HepG2 (cell line): ENCODE measurements around the gene ANK3. TPM values are rescaled to one million over a fixed set of nuclear protein-coding genes. Genes with fewer than 3 reads are reported as not detected.

ENCODE experiments used
- ATRX ChIP-seq: sonication (generic); formaldehyde crosslinking; IDR thresholded peaks from 2 replicates; pipeline ENCODE4 v1.4.0; 2020; ENCODE audit warnings: missing genetic modification reagents, borderline replicate concordance
- BHLHE40 ChIP-seq: IDR thresholded peaks from 2 replicates; pipeline ENCODE4 v1.6.1; 2011; ENCODE audit warnings: low read length, improper control_type of control experiment
- FOXA3 ChIP-seq: IDR thresholded peaks from 2 replicates; pipeline ENCODE4 v1.6.1; 2016; ENCODE audit warnings: missing genetic modification reagents, missing compliant biosample characterization
- FOXJ3 ChIP-seq: sonication (generic); formaldehyde crosslinking; IDR thresholded peaks from 2 replicates; pipeline ENCODE4 v1.4.0; 2020; ENCODE audit warnings: missing genetic modification reagents, mild to moderate bottlenecking, borderline replicate concordance
- HCFC1 ChIP-seq: fragments of 150-350 bp; IDR thresholded peaks from 2 replicates; pipeline ENCODE4 v1.6.1; 2014; ENCODE audit warnings: low read depth, low read length
- HOXD1 ChIP-seq: sonication (generic); formaldehyde crosslinking; IDR thresholded peaks from 2 replicates; pipeline ENCODE4 v1.5.0; 2020; ENCODE audit warnings: missing genetic modification reagents
- KDM4B ChIP-seq: sonication (generic); formaldehyde crosslinking; IDR thresholded peaks from 2 replicates; pipeline ENCODE4 v1.4.0; 2020; ENCODE audit warnings: missing genetic modification reagents
- KLF15 ChIP-seq: sonication (generic); formaldehyde crosslinking; IDR thresholded peaks from 2 replicates; pipeline ENCODE4 v1.8.1; 2023; ENCODE audit warnings: borderline replicate concordance, mild to moderate bottlenecking, inconsistent platforms, missing genetic modification reagents, mixed read lengths
- POLR2G ChIP-seq: fragments of 200-400 bp; formaldehyde crosslinking; IDR thresholded peaks from 2 replicates; pipeline ENCODE4 v1.6.1; 2018; ENCODE audit warnings: mild to moderate bottlenecking, low read depth, low read length, moderate library complexity
- RBM39 ChIP-seq: fragments of 200-400 bp; formaldehyde crosslinking; IDR thresholded peaks from one replicate; pipeline ENCODE4 v1.6.1; 2018; ENCODE audit warnings: antibody characterized with exemption, mild to moderate bottlenecking, low read depth, low read length; ENCODE audit not compliant: poor library complexity, severe bottlenecking
- SOX6 ChIP-seq, 2 experiments: fragments of 450-650 bp in 1 of 2; sonication (generic) in 1 of 2; formaldehyde crosslinking in 1 of 2; IDR thresholded peaks; 2 replicates each; pipeline versions ENCODE4 v1.4.0 to v1.6.1; 2017 to 2020; ENCODE audit warnings: antibody characterized with exemption in 1 of 2, mild to moderate bottlenecking in 1 of 2, missing genetic modification reagents in 1 of 2
- SP4 ChIP-seq: sonication (generic); formaldehyde crosslinking; IDR thresholded peaks from 2 replicates; pipeline ENCODE4 v1.8.1; 2023; ENCODE audit warnings: mild to moderate bottlenecking, missing genetic modification reagents
- XBP1 ChIP-seq: sonication (generic); formaldehyde crosslinking; IDR thresholded peaks from 2 replicates; pipeline ENCODE4 v1.5.0; 2020; ENCODE audit warnings: missing genetic modification reagents
- ZC3H13 ChIP-seq: sonication (generic); formaldehyde crosslinking; IDR thresholded peaks from 2 replicates; pipeline ENCODE4 v1.8.1; 2023; ENCODE audit warnings: mild to moderate bottlenecking, missing genetic modification reagents, moderate library complexity
- ZNF326 ChIP-seq: sonication (generic); formaldehyde crosslinking; IDR thresholded peaks from 2 replicates; pipeline ENCODE4 v1.4.0; 2020; ENCODE audit warnings: missing genetic modification reagents, borderline replicate concordance
- ZNF629 ChIP-seq: sonication (generic); formaldehyde crosslinking; conservative IDR thresholded peaks from 2 replicates; pipeline ENCODE4 v1.5.0; 2020; ENCODE audit warnings: missing genetic modification reagents
- ZNF644 ChIP-seq: IDR thresholded peaks from 2 replicates; pipeline ENCODE4 v1.6.1; 2016; ENCODE audit warnings: low read depth
- ZNF720 ChIP-seq: sonication (generic); formaldehyde crosslinking; IDR thresholded peaks from 2 replicates; pipeline ENCODE4 v1.4.0; 2020; ENCODE audit warnings: missing genetic modification reagents
- ZNF776 ChIP-seq: sonication (generic); formaldehyde crosslinking; IDR thresholded peaks from 2 replicates; pipeline ENCODE4 v1.4.0; 2020; ENCODE audit warnings: mild to moderate bottlenecking, missing genetic modification reagents
- ZNF777 ChIP-seq: sonication (generic); formaldehyde crosslinking; IDR thresholded peaks from 2 replicates; pipeline ENCODE4 v1.4.0; 2020; ENCODE audit warnings: missing genetic modification reagents
- ZNF878 ChIP-seq: sonication (generic); formaldehyde crosslinking; IDR thresholded peaks from 2 replicates; pipeline ENCODE4 v1.8.1; 2023; ENCODE audit warnings: mild to moderate bottlenecking, missing genetic modification reagents, moderate library complexity
- ZNF879 ChIP-seq: sonication (generic); formaldehyde crosslinking; IDR thresholded peaks from 2 replicates; pipeline ENCODE4 v1.8.1; 2023; ENCODE audit warnings: missing genetic modification reagents
- ZSCAN20 ChIP-seq: sonication (generic); formaldehyde crosslinking; IDR thresholded peaks from 2 replicates; pipeline ENCODE4 v1.4.0; 2020; ENCODE audit warnings: missing genetic modification reagents, mild to moderate bottlenecking, borderline replicate concordance
- polyA plus RNA-seq, 8 experiments: library from polyadenylated mRNA; depleted of rRNA in 3 of 8; stranded (reverse) in 7 of 8; unstranded in 1 of 8; fragments of >200 nt; fragmentation: Illumina TruSeq in 4 of 8; extraction: Trizol in 4 of 8; gene quantifications; 2 replicates each; pipeline versions ENCODE4 v1.2.1 to v1.2.3, GENCODE V29; 2011 to 2016; ENCODE audit warnings: low read depth in 4 of 8, missing spikeins in 1 of 8, mixed read lengths in 1 of 8; ENCODE audit not compliant: insufficient read depth in 1 of 8
- total RNA-seq, 5 experiments: library from RNA; depleted of rRNA; stranded (reverse); fragments of >200 nt; fragmentation: Illumina TruSeq; extraction: Trizol; gene quantifications; 2 replicates each; pipeline ENCODE4 v1.2.3, GENCODE V29; 2016; ENCODE audit warnings: low read depth in 1 of 5
- TF ChIP-seq, protein P1 (sequence below): sonication (generic); formaldehyde crosslinking; IDR thresholded peaks from 2 replicates; pipeline ENCODE4 v1.5.0; 2020; ENCODE audit warnings: missing genetic modification reagents
- TF ChIP-seq, protein P2 (sequence below): sonication (generic); formaldehyde crosslinking; IDR thresholded peaks from 2 replicates; pipeline ENCODE4 v1.4.0; 2020; ENCODE audit warnings: missing genetic modification reagents
- TF ChIP-seq, protein P3 (sequence below): sonication (generic); formaldehyde crosslinking; IDR thresholded peaks from 2 replicates; pipeline ENCODE4 v1.4.0; 2020; ENCODE audit warnings: missing genetic modification reagents, borderline replicate concordance

ANK3 gene
- total and polyA plus RNA-seq, 2 of the 13 experiments (the other 11 are each of a cell fraction or from before 2014, with no cell fraction given) = not detected

DNA sequence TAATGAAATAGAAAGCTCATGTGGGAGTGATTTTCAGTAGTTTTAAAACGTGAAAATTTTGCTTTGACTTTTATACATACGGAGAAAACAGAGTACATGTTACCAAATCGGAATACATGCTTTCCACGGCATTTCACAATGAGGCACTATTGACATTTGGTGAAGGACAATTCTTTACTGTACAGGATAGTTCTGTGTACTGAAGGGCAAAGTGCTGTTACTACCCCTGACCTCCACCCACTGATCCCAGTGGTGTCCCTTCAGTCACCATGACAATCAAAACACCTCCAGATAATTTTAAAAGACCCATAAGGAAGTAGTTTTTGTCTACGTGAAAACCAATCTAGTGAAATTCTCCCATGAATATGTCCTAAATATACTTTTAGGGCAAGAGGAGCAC, 33.1 kb upstream of the ANK3 start (continued):
- TF ChIP-seq BHLHE40 = no peak
- TF ChIP-seq, protein P1, sequence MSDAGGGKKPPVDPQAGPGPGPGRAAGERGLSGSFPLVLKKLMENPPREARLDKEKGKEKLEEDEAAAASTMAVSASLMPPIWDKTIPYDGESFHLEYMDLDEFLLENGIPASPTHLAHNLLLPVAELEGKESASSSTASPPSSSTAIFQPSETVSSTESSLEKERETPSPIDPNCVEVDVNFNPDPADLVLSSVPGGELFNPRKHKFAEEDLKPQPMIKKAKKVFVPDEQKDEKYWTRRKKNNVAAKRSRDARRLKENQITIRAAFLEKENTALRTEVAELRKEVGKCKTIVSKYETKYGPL (CRISPR knock-in tag) = no peak
- TF ChIP-seq ZNF326 (CRISPR knock-in tag) = no peak
- no peak for TF ChIP-seq ZNF720 (CRISPR knock-in tag)
- TF ChIP-seq RBM39 = no peak
- no peak for TF ChIP-seq HCFC1
- TF ChIP-seq, protein P2, sequence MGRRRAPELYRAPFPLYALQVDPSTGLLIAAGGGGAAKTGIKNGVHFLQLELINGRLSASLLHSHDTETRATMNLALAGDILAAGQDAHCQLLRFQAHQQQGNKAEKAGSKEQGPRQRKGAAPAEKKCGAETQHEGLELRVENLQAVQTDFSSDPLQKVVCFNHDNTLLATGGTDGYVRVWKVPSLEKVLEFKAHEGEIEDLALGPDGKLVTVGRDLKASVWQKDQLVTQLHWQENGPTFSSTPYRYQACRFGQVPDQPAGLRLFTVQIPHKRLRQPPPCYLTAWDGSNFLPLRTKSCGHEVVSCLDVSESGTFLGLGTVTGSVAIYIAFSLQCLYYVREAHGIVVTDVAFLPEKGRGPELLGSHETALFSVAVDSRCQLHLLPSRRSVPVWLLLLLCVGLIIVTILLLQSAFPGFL = no peak
- TF ChIP-seq ZNF776 (CRISPR knock-in tag) = no peak
- no peak for TF ChIP-seq KDM4B (CRISPR knock-in tag)
- no peak for TF ChIP-seq XBP1 (CRISPR knock-in tag)
- TF ChIP-seq FOXA3 (CRISPR knock-in tag) = peak; percentile 95
- TF ChIP-seq HOXD1 = peak; percentile 37; the same call in 1 of the 2 replicates
- TF ChIP-seq, protein P3, sequence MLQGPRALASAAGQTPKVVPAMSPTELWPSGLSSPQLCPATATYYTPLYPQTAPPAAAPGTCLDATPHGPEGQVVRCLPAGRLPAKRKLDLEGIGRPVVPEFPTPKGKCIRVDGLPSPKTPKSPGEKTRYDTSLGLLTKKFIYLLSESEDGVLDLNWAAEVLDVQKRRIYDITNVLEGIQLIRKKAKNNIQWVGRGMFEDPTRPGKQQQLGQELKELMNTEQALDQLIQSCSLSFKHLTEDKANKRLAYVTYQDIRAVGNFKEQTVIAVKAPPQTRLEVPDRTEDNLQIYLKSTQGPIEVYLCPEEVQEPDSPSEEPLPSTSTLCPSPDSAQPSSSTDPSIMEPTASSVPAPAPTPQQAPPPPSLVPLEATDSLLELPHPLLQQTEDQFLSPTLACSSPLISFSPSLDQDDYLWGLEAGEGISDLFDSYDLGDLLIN (CRISPR knock-in tag) = no peak
- no peak for TF ChIP-seq SP4 (CRISPR knock-in tag)
- no peak for TF ChIP-seq SOX6 (IDR thresholded peaks at IDR 0.05)
- peak; percentile 91 for TF ChIP-seq SOX6 (CRISPR knock-in tag; IDR thresholded peaks at IDR 0.05)
- TF ChIP-seq FOXJ3 (CRISPR knock-in tag) = peak; percentile 90
- TF ChIP-seq ZSCAN20 = no peak
- TF ChIP-seq ZNF879 (CRISPR knock-in tag) = no peak
- TF ChIP-seq ATRX (CRISPR knock-in tag) = no peak
- TF ChIP-seq POLR2G = no peak
- TF ChIP-seq ZC3H13 = no peak
- TF ChIP-seq ZNF644 (CRISPR knock-in tag) = peak; percentile 64; the same call in 1 of the 2 replicates
- no peak for TF ChIP-seq KLF15 (CRISPR knock-in tag)
- TF ChIP-seq ZNF878 (CRISPR knock-in tag) = no peak
- TF ChIP-seq ZNF629 (CRISPR knock-in tag) = 0 out of 2 replicates have a peak, but pooled peaks have one; percentile 17
- TF ChIP-seq ZNF777 (CRISPR knock-in tag) = no peak
